Osteocyte (in vitro differentiated cells): Measurements from ENCODE around the gene SETD1B. TPM values are rescaled to one million over a fixed set of nuclear protein-coding genes. Genes with fewer than 3 reads are reported as not detected.
A peak's percentile ranks its signal among the peaks of the same experiment; 100 is the strongest.

ENCODE experiments used
- DNase-seq: peaks from one replicate; pipeline ENCODE4 v3.0.0; 2021; ENCODE audit warnings: mixed read lengths; ENCODE audit not compliant: unreplicated experiment; ENCODE audit errors: extremely low spot score
- H3K27ac Mint-ChIP-seq: one replicate; pipeline ENCODE4 v1.8.0; 2021; ENCODE audit warnings: mild to moderate bottlenecking, mixed read lengths; ENCODE audit not compliant: unreplicated experiment
- H3K27me3 Mint-ChIP-seq: one replicate; pipeline ENCODE4 v1.8.0; 2021; ENCODE audit warnings: mixed read lengths; ENCODE audit not compliant: unreplicated experiment
- H3K36me3 Mint-ChIP-seq: one replicate; pipeline ENCODE4 v1.8.0; 2021; ENCODE audit warnings: mixed read lengths; ENCODE audit not compliant: unreplicated experiment
- H3K4me1 Mint-ChIP-seq: one replicate; pipeline ENCODE4 v1.8.0; 2021; ENCODE audit warnings: mixed read lengths; ENCODE audit not compliant: unreplicated experiment
- H3K4me3 Mint-ChIP-seq: one replicate; pipeline ENCODE4 v1.8.0; 2021; ENCODE audit warnings: mild to moderate bottlenecking, moderate library complexity, mixed read lengths; ENCODE audit not compliant: unreplicated experiment
- H3K9me3 Mint-ChIP-seq: one replicate; pipeline ENCODE4 v1.8.0; 2021; ENCODE audit warnings: mixed read lengths; ENCODE audit not compliant: unreplicated experiment
- CTCF ChIP-seq: fragments of 200-600 bp; sonication (generic); IDR thresholded peaks from 2 replicates; pipeline ENCODE4 v1.5.0; 2021; ENCODE audit warnings: antibody characterized with exemption, mild to moderate bottlenecking, moderate library complexity
- total RNA-seq: library from RNA; stranded (reverse); gene quantifications from 2 replicates; pipeline ENCODE4 v1.2.1, GENCODE V29; 2021

SETD1B gene
- total RNA-seq, 1 donor from 2014 or later, result 21.0 TPM

DNA sequence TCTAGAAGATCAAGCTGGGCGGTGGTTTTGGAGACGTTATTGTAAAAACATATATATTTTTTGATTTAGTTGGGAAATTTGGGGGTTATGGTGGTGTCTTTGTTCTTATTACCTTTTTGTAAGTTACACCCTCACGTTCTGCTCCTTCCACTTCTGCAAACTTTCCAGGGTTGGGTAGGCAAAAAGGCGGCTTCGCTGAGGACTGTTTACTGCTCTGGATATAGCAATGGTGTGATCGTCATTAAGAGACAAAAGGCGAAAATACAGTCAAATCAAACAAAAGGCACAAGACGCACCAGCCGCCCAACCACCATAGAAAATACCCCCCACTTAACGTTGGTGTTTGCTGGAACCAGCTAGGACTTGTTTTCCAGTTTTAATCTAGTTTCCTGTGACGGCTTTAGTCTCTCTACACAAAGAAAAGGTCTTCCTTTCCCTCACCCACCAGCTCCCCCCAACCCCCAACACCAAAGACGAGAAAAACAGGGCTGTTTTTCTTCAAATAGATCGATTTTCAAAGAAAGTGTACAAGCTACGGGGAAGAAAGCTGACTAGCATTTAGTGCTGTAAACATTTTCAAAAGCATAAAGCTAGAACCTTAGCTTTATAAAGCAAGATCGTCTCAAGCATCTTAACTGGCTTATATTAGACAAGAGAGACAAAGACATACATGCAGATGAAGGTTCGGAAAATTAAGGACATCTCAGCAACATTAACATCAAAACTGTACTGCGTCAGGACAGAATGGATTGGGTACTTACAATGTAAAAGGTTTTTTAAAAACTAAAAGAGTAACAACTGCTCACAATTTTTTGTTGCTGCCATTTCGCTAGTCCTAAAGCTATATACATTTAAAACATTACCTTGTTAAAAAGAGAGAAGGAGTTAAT, 2.0 kb upstream of the SETD1B start:
- no peak for DNase-seq
- peak overlapping the region; percentile 84 for H3K4me3 Mint-ChIP-seq
- no peaks in the 10 kb centered on the region for H3K27me3 Mint-ChIP-seq
- no peaks in the 10 kb centered on the region for H3K9me3 Mint-ChIP-seq
- no peak for TF ChIP-seq CTCF
- H3K4me1 Mint-ChIP-seq, result peaks cover 45% of the 10 kb centered on the region
- peak overlapping the region; percentile 100 for H3K27ac Mint-ChIP-seq
- peaks cover 15% of the 10 kb centered on the region for H3K36me3 Mint-ChIP-seq

DNA sequence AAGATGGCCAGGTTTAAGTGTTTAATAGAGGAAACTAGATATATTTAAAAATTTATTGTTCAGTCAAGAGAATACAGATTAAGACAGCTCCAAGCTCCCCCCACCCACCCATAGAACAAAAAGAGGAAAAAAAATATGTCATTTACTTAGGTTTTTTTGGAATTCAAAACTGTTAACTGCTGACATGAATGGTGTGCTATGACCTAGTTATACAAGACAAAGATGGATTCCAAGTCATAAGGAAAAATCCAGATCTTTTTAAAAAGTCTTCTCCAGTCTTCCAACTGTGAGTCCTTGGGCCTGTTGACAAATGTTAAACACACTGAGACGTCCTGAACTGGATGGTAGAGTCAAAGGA, 1.3 kb upstream of the SETD1B start:
- no peak for TF ChIP-seq CTCF
- Mint-ChIP-seq H3K27ac (peak overlapping the region; percentile 100), H3K27me3 (no peaks in the 10 kb centered on the region), H3K9me3 (no peaks in the 10 kb centered on the region), H3K36me3 (peaks cover 15% of the 10 kb centered on the region), H3K4me1 (peaks cover 43% of the 10 kb centered on the region), H3K4me3 (peak overlapping the region; percentile 84)
- DNase-seq, result no peak

GRCh38 chr12:121802843-121803698, 738 bp upstream of the SETD1B start:
- Mint-ChIP-seq H3K4me3 (peak overlapping the region; percentile 84), H3K27ac (peak overlapping the region; percentile 100), H3K36me3 (peaks cover 15% of the 10 kb centered on the region), H3K9me3 (no peaks in the 10 kb centered on the region), H3K4me1 (peaks cover 38% of the 10 kb centered on the region), H3K27me3 (no peaks in the 10 kb centered on the region)
- peak; percentile 96 for DNase-seq
- TF ChIP-seq CTCF, result no peak

DNA sequence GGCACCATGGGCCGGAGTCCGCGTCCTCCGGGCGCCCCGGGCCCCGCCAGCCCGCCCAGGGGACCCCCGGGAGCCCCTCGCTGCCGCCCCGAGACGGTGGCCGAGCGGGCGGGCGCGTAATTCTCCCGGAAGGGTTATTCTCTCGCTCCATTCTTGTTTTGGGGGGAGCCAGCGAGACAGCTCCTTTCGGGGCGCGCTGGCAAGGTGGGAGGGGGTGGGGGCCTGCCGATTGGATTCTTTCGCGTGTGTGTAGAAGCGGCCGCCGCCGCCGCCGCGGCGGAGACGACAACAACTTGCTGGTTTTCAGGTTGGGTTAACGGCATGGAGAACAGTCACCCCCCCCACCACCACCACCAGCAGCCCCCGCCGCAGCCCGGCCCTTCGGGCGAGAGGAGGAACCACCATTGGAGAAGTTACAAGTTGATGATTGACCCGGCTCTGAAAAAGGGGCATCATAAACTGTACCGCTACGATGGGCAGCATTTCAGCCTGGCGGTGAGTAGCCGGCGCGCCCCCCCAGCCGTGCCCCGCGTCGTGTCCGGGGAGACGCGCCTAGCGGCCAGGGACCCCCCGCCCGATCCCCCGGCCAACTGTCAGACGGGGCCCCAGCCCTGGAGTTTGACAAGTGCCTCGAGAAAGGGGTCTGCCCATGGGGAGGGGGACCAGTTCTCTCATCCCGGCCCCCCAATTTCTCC, 755 bp downstream of the SETD1B start:
- H3K27ac Mint-ChIP-seq, result peak overlapping the region; percentile 98

More for the DNA sequence above, 755 bp downstream of the SETD1B start:
- Mint-ChIP-seq H3K27me3 (no peaks in the 10 kb centered on the region), H3K9me3 (no peaks in the 10 kb centered on the region), H3K4me3 (peak overlapping the region; percentile 95), H3K36me3 (peaks cover 18% of the 10 kb centered on the region), H3K4me1 (peaks cover 24% of the 10 kb centered on the region)
- DNase-seq, result no peak
- TF ChIP-seq CTCF, result no peak
